Loucy (cell line): ENCODE results near the gene RHBG.

Experiments used
- H2AFZ ChIP-seq: fragments of 200-600 bp; sonication (generic); 2 replicates; pipeline ENCODE4 v1.6.0; 2016; ENCODE audit warnings: antibody characterized with exemption, mild to moderate bottlenecking, low read length, moderate library complexity
- H3F3A ChIP-seq: fragments of 200-600 bp; 2 replicates; pipeline ENCODE4 v1.6.0; 2016; ENCODE audit warnings: antibody characterized with exemption, low read depth, mild to moderate bottlenecking
- H3K27me3 ChIP-seq: fragments of 200-600 bp; sonication (generic); 2 replicates; pipeline ENCODE4 v1.6.1; 2014; ENCODE audit warnings: low read length, mild to moderate bottlenecking; ENCODE audit not compliant: insufficient read depth, poor library complexity, severe bottlenecking
- H3K36me3 ChIP-seq: fragments of 200-600 bp; sonication (generic); 2 replicates; pipeline ENCODE4 v1.6.1; 2016; ENCODE audit warnings: low read length; ENCODE audit not compliant: insufficient read depth
- H3K4me1 ChIP-seq: fragments of 200-600 bp; sonication (generic); 2 replicates; pipeline ENCODE4 v1.5.1; 2014; ENCODE audit warnings: low read length, mild to moderate bottlenecking; ENCODE audit not compliant: insufficient read depth, poor library complexity, severe bottlenecking
- H3K4me2 ChIP-seq: fragments of 200-600 bp; sonication (generic); 2 replicates; pipeline ENCODE4 v1.6.0; 2014; ENCODE audit warnings: antibody characterized with exemption, low read length, low read depth, mild to moderate bottlenecking; ENCODE audit not compliant: poor library complexity, severe bottlenecking
- H3K4me3 ChIP-seq: fragments of 200-600 bp; sonication (generic); 2 replicates; pipeline ENCODE4 v1.5.1; 2014; ENCODE audit warnings: low read length, mild to moderate bottlenecking, mixed read lengths; ENCODE audit not compliant: poor library complexity, severe bottlenecking
- H3K79me2 ChIP-seq: fragments of 200-600 bp; sonication (generic); 2 replicates; pipeline ENCODE4 v1.6.1; 2014; ENCODE audit warnings: low read length; ENCODE audit not compliant: insufficient read depth
- H3K9ac ChIP-seq: fragments of 200-600 bp; sonication (generic); 2 replicates; pipeline ENCODE4 v1.6.0; 2014; ENCODE audit warnings: mild to moderate bottlenecking, low read depth, low read length, moderate library complexity; ENCODE audit not compliant: poor library complexity, severe bottlenecking
- H3K9me2 ChIP-seq: fragments of 200-600 bp; sonication (generic); replicated peaks from 2 replicates; pipeline ENCODE4 v1.6.1; 2016; ENCODE audit warnings: low read depth, low read length, mixed read lengths
- H3K9me3 ChIP-seq: fragments of 200-600 bp; sonication (generic); 2 replicates; pipeline ENCODE4 v1.6.1; 2014; ENCODE audit warnings: mild to moderate bottlenecking, antibody characterized with exemption, low read length, low read depth; ENCODE audit not compliant: insufficient read depth
- H4K20me1 ChIP-seq: fragments of 200-600 bp; sonication (generic); 2 replicates; pipeline ENCODE4 v1.6.0; 2014; ENCODE audit warnings: antibody characterized with exemption, low read length, mild to moderate bottlenecking; ENCODE audit not compliant: insufficient read depth, poor library complexity, severe bottlenecking
- CTCF ChIP-seq: fragments of 200-600 bp; sonication (generic); conservative IDR thresholded peaks from 2 replicates; pipeline ENCODE4 v1.5.1; 2014; ENCODE audit warnings: mild to moderate bottlenecking, antibody characterized with exemption, low read length
- EZH2phosphoT487 ChIP-seq: fragments of 200-600 bp; IDR thresholded peaks from 2 replicates; pipeline ENCODE4 v1.6.1; 2018; ENCODE audit warnings: antibody characterized with exemption, mild to moderate bottlenecking, moderate library complexity, borderline replicate concordance

Gene RHBG

GRCh38 chr1:156394835-156395461 is 25.9 kb downstream of the RHBG start:
- TF ChIP-seq EZH2phosphoT487 (no peak), CTCF (no peak)
- Histone ChIP-seq H3K9ac (no peak overlapping the region), H3K4me3 (no peak overlapping the region), H3K79me2 (no peaks in the 10 kb centered on the region), H3K4me2 (no peak overlapping the region), H4K20me1 (no peaks in the 10 kb centered on the region), H3K36me3 (no peaks in the 10 kb centered on the region), H3K4me1 (no peaks in the 10 kb centered on the region), H2AFZ (no peak overlapping the region), H3K27me3 (no peaks in the 10 kb centered on the region), H3K9me2 (no peaks in the 10 kb centered on the region), H3K9me3 (no peaks in the 10 kb centered on the region), H3F3A (no peaks in the 10 kb centered on the region)

DNA sequence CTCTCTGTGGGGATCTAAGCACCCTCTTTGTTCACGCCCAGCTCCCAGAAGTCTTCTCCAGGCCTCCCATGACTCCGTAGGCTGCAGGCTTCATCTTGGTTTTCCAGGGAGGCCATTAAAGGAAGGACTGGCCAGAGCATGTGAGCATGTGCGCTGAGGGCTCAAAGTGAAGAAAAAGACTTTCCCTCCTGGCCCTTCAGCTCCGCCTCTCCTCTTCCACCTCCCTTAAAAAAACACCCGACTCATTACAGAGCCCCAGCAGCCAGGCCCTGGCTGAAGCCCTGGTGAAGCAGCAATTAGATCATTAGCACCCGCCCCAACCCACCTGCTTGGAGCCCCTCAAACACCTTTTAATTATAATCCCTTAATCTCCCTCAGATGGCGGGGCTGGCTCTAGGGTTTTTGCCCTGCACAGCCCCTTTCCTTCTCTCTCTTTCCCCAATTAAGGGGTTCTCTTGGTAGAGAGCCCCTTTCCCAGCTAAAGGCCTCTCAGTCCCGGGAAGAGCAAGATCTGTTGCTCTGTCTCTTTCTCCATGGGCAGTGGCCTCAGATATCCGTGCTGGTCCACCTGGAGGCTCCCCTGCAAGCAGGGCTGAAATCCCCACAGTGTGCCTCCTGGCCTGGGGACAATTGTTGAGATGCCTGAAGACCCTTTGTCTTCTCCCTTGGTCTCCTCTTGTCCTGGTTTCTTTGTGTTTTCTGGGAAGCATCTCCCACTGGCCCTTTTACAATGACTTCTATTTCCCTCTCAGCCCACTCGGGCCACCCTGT is 30.5 kb downstream of the RHBG start:
- Histone ChIP-seq H3F3A (no peaks in the 10 kb centered on the region), H3K9ac (no peak overlapping the region), H3K9me3 (no peaks in the 10 kb centered on the region), H2AFZ (no peak overlapping the region), H4K20me1 (no peaks in the 10 kb centered on the region), H3K4me3 (no peak overlapping the region), H3K9me2 (no peaks in the 10 kb centered on the region), H3K4me2 (no peak overlapping the region), H3K4me1 (no peaks in the 10 kb centered on the region), H3K27me3 (no peaks in the 10 kb centered on the region), H3K79me2 (no peaks in the 10 kb centered on the region), H3K36me3 (no peaks in the 10 kb centered on the region)
- no peak for TF ChIP-seq EZH2phosphoT487
- no peak for TF ChIP-seq CTCF

DNA sequence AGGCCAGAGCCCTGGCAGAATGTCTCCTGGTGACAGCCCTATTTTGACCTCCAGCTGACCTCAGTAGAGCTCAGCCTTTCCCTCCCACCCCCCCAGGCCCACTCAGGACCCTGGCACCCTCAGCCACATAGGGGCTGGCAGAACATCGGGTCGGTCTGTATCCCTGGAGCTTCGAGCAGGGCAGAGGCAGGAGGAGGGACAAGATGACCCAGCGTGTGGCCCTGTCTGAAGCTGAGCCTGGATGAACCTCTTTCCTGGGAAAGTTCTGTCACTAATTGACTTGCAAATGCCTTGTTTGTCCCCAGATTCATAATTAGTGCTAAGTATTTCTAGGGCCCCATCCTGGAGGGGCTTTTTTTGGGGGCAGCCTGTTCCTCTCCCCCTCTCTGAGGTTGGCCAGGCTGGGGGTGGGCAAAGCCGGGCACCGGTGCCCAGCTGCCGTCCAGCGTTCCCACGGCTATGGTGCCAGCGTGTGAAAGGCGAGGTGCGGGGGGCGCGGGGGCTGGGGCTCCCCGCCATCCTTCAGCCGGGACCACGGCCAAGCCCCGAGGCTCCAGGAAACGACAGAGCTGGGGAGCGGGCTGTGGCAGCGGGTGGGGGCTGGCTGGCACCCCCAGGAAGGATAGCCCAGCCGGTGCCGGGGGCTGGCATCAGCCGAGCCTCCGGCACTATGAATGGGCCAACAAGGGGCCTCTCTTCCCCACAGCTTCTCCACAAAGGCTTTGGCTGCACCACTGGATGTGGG is 31.4 kb downstream of the RHBG start:
- TF ChIP-seq CTCF (no peak), EZH2phosphoT487 (no peak)
- Histone ChIP-seq H4K20me1 (no peaks in the 10 kb centered on the region), H3K4me3 (no peak overlapping the region), H3K4me1 (no peaks in the 10 kb centered on the region), H2AFZ (no peak overlapping the region), H3K9me2 (no peaks in the 10 kb centered on the region), H3K4me2 (no peak overlapping the region), H3K9me3 (no peaks in the 10 kb centered on the region), H3K27me3 (no peaks in the 10 kb centered on the region), H3K36me3 (no peaks in the 10 kb centered on the region), H3K79me2 (no peaks in the 10 kb centered on the region), H3K9ac (no peak overlapping the region), H3F3A (no peaks in the 10 kb centered on the region)
